Measurements from ENCODE around the gene SLC22A25. TPM values are rescaled to one million over a fixed set of nuclear protein-coding genes. Genes with fewer than 3 reads are reported as not detected.
A peak's percentile ranks its signal among the peaks of the same experiment; 100 is the strongest.

SLC22A25 gene
- total and polyA plus RNA-seq, 2 of the 13 experiments (the other 11 are each of a cell fraction or from before 2014, with no cell fraction given), result 0.18 to 0.42 TPM

DNA sequence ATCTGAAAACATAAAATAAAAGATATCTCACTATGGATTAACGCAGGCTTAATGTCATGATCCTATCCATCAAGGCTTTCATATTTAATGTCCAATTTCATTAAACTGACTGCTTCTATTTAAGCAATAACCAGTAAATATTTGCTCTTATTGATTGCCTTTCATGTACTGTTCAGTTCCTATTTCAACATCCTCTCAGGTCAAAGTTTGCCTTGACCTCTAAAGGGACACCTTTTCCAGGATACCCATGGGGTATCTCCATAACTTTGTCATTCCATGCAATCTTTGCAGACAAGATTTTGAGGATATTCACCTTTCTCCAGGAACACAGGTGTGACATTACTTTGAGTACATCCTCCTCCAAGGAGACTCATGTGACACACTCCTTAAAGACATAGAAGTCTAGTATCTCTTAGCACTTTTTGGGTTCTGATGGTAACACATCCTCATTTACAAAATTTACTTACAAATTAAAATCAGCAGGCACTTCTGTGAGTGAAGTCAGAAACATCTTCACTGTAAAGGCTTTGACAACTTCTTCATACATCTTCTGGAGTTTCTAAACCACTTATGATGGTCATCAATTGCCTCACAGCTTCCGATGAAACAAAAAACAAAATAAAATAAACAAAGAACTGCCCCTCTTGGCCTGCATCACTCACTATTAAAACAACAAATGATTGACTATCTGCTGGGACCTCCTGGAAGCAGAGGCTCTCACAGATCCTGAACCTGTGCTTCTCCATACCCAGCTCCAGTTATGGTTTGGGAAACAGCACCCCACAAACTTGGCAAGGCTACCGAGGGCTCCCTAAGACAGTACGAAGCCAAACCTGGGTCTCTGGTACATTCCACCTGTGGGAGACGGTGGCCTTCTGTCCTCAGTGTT, 7.0 kb upstream of the SLC22A25 start (continued):
- TF ChIP-seq, protein P1, sequence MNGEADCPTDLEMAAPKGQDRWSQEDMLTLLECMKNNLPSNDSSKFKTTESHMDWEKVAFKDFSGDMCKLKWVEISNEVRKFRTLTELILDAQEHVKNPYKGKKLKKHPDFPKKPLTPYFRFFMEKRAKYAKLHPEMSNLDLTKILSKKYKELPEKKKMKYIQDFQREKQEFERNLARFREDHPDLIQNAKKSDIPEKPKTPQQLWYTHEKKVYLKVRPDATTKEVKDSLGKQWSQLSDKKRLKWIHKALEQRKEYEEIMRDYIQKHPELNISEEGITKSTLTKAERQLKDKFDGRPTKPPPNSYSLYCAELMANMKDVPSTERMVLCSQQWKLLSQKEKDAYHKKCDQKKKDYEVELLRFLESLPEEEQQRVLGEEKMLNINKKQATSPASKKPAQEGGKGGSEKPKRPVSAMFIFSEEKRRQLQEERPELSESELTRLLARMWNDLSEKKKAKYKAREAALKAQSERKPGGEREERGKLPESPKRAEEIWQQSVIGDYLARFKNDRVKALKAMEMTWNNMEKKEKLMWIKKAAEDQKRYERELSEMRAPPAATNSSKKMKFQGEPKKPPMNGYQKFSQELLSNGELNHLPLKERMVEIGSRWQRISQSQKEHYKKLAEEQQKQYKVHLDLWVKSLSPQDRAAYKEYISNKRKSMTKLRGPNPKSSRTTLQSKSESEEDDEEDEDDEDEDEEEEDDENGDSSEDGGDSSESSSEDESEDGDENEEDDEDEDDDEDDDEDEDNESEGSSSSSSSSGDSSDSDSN (CRISPR knock-in tag; IDR thresholded peaks at IDR 0.05), result no peak
- TF ChIP-seq GLI4 (CRISPR knock-in tag; IDR thresholded peaks at IDR 0.05; ENCODE audit: borderline replicate concordance) (no peak), DR1 (CRISPR knock-in tag; IDR thresholded peaks at IDR 0.05) (no peak), MBD4 (IDR thresholded peaks at IDR 0.05; ENCODE audit: borderline replicate concordance, low read length) (peak; percentile 97), PTBP1 (IDR thresholded peaks at IDR 0.05; ENCODE audit: low read depth, low read length, poor library complexity, severe bottlenecking) (no peak), ZNF225 (CRISPR knock-in tag; IDR thresholded peaks at IDR 0.05) (no peak), SMARCC2 (IDR thresholded peaks at IDR 0.05) (0 out of 2 replicates have a peak, but pooled peaks have one; percentile 55), PPARG (CRISPR knock-in tag; conservative IDR thresholded peaks at IDR 0.05) (peak; percentile 95)
- TF ChIP-seq, protein P2, sequence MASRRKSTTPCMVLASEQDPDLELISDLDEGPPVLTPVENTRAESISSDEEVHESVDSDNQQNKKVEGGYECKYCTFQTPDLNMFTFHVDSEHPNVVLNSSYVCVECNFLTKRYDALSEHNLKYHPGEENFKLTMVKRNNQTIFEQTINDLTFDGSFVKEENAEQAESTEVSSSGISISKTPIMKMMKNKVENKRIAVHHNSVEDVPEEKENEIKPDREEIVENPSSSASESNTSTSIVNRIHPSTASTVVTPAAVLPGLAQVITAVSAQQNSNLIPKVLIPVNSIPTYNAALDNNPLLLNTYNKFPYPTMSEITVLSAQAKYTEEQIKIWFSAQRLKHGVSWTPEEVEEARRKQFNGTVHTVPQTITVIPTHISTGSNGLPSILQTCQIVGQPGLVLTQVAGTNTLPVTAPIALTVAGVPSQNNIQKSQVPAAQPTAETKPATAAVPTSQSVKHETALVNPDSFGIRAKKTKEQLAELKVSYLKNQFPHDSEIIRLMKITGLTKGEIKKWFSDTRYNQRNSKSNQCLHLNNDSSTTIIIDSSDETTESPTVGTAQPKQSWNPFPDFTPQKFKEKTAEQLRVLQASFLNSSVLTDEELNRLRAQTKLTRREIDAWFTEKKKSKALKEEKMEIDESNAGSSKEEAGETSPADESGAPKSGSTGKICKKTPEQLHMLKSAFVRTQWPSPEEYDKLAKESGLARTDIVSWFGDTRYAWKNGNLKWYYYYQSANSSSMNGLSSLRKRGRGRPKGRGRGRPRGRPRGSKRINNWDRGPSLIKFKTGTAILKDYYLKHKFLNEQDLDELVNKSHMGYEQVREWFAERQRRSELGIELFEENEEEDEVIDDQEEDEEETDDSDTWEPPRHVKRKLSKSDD (CRISPR knock-in tag; IDR thresholded peaks at IDR 0.05; ENCODE audit: low read depth), result no peak
- TF ChIP-seq, protein P3, sequence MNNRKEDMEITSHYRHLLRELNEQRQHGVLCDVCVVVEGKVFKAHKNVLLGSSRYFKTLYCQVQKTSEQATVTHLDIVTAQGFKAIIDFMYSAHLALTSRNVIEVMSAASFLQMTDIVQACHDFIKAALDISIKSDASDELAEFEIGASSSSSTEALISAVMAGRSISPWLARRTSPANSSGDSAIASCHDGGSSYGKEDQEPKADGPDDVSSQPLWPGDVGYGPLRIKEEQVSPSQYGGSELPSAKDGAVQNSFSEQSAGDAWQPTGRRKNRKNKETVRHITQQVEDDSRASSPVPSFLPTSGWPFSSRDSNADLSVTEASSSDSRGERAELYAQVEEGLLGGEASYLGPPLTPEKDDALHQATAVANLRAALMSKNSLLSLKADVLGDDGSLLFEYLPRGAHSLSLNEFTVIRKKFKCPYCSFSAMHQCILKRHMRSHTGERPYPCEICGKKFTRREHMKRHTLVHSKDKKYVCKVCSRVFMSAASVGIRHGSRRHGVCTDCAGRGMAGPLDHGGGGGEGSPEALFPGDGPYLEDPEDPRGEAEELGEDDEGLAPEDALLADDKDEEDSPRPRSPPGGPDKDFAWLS (CRISPR knock-in tag; IDR thresholded peaks at IDR 0.05; ENCODE audit: borderline replicate concordance), result no peak
- TF ChIP-seq, protein P4, sequence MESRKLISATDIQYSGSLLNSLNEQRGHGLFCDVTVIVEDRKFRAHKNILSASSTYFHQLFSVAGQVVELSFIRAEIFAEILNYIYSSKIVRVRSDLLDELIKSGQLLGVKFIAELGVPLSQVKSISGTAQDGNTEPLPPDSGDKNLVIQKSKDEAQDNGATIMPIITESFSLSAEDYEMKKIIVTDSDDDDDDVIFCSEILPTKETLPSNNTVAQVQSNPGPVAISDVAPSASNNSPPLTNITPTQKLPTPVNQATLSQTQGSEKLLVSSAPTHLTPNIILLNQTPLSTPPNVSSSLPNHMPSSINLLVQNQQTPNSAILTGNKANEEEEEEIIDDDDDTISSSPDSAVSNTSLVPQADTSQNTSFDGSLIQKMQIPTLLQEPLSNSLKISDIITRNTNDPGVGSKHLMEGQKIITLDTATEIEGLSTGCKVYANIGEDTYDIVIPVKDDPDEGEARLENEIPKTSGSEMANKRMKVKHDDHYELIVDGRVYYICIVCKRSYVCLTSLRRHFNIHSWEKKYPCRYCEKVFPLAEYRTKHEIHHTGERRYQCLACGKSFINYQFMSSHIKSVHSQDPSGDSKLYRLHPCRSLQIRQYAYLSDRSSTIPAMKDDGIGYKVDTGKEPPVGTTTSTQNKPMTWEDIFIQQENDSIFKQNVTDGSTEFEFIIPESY (CRISPR knock-in tag; IDR thresholded peaks at IDR 0.05), result no peak
- TF ChIP-seq, protein P5, sequence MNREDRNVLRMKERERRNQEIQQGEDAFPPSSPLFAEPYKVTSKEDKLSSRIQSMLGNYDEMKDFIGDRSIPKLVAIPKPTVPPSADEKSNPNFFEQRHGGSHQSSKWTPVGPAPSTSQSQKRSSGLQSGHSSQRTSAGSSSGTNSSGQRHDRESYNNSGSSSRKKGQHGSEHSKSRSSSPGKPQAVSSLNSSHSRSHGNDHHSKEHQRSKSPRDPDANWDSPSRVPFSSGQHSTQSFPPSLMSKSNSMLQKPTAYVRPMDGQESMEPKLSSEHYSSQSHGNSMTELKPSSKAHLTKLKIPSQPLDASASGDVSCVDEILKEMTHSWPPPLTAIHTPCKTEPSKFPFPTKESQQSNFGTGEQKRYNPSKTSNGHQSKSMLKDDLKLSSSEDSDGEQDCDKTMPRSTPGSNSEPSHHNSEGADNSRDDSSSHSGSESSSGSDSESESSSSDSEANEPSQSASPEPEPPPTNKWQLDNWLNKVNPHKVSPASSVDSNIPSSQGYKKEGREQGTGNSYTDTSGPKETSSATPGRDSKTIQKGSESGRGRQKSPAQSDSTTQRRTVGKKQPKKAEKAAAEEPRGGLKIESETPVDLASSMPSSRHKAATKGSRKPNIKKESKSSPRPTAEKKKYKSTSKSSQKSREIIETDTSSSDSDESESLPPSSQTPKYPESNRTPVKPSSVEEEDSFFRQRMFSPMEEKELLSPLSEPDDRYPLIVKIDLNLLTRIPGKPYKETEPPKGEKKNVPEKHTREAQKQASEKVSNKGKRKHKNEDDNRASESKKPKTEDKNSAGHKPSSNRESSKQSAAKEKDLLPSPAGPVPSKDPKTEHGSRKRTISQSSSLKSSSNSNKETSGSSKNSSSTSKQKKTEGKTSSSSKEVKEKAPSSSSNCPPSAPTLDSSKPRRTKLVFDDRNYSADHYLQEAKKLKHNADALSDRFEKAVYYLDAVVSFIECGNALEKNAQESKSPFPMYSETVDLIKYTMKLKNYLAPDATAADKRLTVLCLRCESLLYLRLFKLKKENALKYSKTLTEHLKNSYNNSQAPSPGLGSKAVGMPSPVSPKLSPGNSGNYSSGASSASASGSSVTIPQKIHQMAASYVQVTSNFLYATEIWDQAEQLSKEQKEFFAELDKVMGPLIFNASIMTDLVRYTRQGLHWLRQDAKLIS (CRISPR knock-in tag; IDR thresholded peaks at IDR 0.05), result no peak
- TF ChIP-seq, protein P6, sequence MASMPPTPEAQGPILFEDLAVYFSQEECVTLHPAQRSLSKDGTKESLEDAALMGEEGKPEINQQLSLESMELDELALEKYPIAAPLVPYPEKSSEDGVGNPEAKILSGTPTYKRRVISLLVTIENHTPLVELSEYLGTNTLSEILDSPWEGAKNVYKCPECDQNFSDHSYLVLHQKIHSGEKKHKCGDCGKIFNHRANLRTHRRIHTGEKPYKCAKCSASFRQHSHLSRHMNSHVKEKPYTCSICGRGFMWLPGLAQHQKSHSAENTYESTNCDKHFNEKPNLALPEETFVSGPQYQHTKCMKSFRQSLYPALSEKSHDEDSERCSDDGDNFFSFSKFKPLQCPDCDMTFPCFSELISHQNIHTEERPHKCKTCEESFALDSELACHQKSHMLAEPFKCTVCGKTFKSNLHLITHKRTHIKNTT (CRISPR knock-in tag; IDR thresholded peaks at IDR 0.05), result no peak

Measured in HepG2 (cell line).